HEK293T (cell line): ENCODE data around the gene UQCR10.

Source experiments
- BHLHE40 ChIP-seq: fragments of 450-650 bp; IDR thresholded peaks from 2 replicates; pipeline ENCODE4 v1.6.1; 2016; ENCODE audit warnings: mild to moderate bottlenecking, moderate library complexity, borderline replicate concordance
- FOXA1 ChIP-seq: fragments of 450-650 bp; IDR thresholded peaks from 2 replicates; pipeline ENCODE4 v1.6.1; 2016; ENCODE audit warnings: mild to moderate bottlenecking
- FOXK2 ChIP-seq: fragments of 450-650 bp; IDR thresholded peaks from 2 replicates; pipeline ENCODE4 v1.6.1; 2016; ENCODE audit warnings: mild to moderate bottlenecking
- FOXM1 ChIP-seq: fragments of 450-650 bp; IDR thresholded peaks from 2 replicates; pipeline ENCODE4 v1.6.1; 2017; ENCODE audit warnings: mild to moderate bottlenecking, borderline replicate concordance
- L3MBTL2 ChIP-seq: fragments of 450-650 bp; conservative IDR thresholded peaks from 2 replicates; pipeline ENCODE4 v1.6.1; 2016; ENCODE audit warnings: mild to moderate bottlenecking
- SP1 ChIP-seq: fragments of 450-650 bp; IDR thresholded peaks from 2 replicates; pipeline ENCODE4 v1.6.1; 2017
- SUZ12 ChIP-seq: fragments of 450-650 bp; IDR thresholded peaks from 2 replicates; pipeline ENCODE4 v1.6.1; 2016; ENCODE audit warnings: mild to moderate bottlenecking
- ZNF384 ChIP-seq: fragments of 450-650 bp; IDR thresholded peaks from 2 replicates; pipeline ENCODE4 v1.6.1; 2016

DNA sequence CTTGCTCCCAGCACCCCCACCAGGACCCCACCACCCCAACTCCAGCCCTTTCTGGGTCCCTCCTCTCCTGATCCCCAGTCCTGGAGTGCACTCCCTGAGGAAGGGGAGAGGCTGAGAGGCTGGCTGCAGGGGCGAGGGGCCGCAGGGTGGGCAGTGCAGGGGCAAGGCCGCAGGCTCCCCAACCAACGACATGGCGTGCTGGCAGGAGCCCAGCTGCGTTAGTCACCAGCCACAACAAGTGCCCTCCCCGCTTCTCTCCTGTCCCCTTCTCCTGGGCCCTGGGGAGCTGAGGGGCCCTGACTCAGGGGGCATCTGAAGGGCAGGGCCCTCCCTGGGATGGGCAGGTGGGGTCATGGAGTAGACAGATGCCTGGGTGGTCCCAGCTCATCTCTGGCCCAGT lies 45.0 kb upstream of the UQCR10 start:
- TF ChIP-seq FOXM1 (no peak), FOXK2 (no peak), FOXA1 (no peak), L3MBTL2 (no peak), SP1 (no peak), SUZ12 (no peak), BHLHE40 (no peak), ZNF384 (no peak)
